ENCODE results near the gene GSTM2.
"Not testable (repeated sequence)": the region's sequence is repeated elsewhere in the genome, so short reads cannot be mapped to it uniquely, and the experiment has no call there.

GSTM2 gene

DNA sequence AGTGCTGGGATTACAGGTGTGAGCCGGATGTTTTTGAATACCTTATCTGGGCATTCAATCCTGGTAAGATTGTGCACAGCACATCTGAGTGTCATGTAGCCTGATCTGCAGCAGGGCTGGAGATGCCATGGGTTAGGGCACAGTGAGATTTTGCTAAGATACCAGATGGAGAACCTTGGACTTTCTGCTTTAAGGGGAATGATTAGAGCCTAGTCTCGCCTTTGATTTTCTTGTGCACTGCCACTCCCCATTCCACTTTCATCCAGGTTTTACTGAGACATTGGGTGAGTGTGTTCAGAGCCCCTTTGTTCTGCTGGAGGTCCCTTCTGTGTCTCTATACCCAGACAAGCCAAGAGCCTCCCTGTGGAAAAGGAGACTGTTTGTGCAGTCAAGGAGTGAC is 6.0 kb downstream of the GSTM2 start:
- not testable (repeated sequence) for H3K4me3 ChIP-seq (ENCODE audit: low read depth, low read length)

DNA sequence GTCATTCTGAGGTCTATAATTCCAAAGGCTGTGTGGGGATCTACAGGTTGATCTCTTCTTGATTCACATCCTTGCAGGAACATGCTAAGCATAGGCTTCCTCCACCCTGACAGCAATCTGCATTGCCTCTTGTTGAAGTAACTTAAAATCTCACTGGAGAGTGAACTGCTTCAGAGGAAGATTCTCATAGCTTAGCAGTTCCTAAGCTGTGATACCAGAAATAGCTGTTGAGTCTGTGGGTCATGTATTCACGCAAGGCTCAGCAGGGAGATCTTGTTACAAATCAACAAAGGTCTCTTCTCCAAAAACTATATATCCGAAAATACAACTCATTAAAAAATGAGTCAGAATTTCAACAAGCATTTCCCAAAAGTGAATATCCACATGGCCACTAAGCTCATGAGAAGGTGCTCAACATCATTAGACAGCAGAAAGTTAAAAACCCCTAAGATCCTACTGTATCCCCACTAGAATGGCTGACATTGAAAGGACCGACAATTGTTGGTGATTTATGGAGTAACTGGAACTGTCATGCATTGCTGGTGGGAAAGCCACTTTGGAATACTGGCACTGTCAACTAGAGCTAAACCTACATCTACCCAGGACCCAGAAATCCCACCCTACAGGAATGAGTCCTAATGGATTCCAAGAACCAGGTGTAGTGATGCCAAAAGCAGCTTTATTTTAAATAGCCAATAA is 9.0 kb downstream of the GSTM2 start:
- not testable (repeated sequence) for H3K4me3 ChIP-seq (ENCODE audit: low read depth, low read length)

DNA sequence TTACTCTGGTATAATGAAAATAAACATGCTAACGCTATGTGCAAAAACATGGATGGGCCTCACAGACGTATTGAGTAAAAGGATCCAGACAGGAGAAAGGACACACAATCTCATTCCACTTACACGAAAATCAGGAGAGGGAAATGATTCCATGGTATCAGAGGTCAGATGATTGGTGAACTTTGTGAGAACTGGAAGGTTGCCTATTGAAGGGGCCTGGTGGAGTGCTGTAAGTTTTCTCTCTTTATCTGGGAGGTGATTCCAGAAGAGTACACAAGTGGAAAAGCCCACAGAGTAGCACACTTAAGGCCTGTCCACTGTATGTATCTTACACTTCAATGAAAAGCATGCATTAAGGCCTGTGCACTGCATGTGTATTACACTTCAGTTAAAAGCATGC is 9.6 kb downstream of the GSTM2 start:
- H3K4me3 ChIP-seq (ENCODE audit: low read depth, low read length) = no peak overlapping the region

DNA sequence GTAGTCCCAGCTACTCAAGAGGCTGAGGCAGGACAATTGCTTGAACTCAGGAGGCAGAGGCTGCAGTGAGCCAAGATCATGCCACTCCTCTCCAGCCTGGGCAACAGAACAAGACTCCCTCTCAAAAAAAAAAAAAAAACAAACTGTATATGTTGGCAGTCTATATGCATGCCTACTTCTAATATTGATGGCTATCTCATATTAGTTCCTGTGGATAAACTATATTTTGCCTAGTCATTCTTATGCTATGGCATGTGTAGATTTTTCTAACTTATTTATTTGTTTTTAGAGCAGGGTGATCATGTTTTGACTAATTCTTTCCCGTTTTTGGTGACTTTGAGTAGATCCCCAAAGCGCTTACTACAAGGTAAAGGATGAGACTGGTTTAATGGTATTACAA is 10.8 kb downstream of the GSTM2 start:
- not testable (repeated sequence) for H3K4me3 ChIP-seq (ENCODE audit: low read depth, low read length)

DNA sequence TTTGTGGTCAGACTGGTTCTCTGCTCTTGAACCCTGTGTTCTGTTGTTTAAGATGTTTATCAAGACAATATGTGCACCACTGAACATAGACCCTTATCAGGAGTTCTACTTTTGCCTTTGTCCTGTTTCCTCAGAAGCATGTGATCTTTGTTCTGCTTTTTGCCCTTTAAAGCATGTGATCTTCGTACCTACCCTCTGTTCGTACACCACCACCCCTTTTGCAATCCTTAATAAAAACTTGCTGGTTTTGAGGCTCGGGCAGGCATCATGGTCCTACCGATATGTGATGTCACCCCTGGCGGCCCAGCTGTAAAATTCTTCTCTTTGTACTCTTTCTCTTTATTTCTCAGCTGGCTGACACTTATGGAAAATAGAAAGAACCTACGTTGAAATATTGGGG is 16.9 kb downstream of the GSTM2 start:
- not testable (repeated sequence) for H3K4me3 ChIP-seq (ENCODE audit: low read depth, low read length)

DNA sequence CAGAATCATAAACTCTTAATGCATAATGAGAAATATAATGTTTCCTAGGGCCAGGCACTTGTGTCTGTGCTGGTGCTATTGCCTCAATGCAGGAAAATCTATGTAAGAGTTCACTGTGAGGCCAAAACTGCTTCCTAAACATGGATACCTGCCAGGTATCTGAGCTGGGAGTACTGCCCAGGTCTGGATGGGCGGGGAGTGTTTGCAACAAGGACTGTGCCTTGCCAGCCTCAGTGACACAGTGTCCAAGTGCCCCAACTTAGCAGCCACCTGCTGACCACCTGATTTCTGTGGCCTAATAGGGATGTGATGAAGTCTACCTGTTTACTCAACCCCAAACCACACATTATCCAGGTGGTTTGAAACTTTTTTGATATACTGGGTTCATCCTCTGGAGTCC is 17.5 kb downstream of the GSTM2 start:
- not testable (repeated sequence) for H3K4me3 ChIP-seq (ENCODE audit: low read depth, low read length)

DNA sequence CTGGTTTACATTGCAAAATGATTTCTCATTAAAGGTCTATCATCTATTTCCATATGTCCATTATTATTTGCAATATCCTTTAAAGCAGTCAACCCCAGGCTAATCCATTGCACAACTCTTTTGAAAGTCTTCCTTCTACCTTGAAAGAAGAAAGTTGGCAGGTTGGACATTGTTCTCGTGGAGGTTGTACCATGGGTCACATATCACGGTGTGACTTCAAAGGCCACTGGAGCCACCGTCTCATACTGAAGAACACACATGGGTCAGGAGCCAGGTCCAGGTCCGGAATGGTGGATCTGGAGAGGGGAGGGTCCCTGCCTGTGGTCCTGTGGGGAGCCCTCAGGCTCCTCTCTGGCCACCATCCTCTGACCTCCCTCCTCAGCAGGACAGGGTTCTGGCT is 18.0 kb downstream of the GSTM2 start:
- not testable (repeated sequence) for H3K4me3 ChIP-seq (ENCODE audit: low read depth, low read length)

DNA sequence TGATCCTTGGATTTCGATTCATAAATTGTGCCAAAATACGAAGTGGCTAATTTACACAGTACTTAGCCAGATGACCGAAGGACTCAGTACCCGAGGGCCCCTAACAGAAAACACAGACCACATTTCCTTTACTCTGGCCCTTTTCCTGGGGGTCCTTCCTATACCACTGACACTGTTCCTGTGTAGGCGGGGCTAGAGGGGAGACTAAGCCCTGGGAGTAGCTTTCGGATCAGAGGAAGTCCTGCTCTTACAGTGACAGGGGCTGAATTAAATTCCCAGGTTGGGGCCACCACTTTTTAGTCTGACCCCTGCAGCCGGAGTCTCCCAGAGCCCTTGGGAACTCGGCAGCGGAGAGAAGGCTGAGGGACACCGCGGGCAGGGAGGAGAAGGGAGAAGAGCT is 19.3 kb downstream of the GSTM2 start:
- H3K4me3 ChIP-seq (ENCODE audit: low read depth, low read length) = not testable (repeated sequence)

DNA sequence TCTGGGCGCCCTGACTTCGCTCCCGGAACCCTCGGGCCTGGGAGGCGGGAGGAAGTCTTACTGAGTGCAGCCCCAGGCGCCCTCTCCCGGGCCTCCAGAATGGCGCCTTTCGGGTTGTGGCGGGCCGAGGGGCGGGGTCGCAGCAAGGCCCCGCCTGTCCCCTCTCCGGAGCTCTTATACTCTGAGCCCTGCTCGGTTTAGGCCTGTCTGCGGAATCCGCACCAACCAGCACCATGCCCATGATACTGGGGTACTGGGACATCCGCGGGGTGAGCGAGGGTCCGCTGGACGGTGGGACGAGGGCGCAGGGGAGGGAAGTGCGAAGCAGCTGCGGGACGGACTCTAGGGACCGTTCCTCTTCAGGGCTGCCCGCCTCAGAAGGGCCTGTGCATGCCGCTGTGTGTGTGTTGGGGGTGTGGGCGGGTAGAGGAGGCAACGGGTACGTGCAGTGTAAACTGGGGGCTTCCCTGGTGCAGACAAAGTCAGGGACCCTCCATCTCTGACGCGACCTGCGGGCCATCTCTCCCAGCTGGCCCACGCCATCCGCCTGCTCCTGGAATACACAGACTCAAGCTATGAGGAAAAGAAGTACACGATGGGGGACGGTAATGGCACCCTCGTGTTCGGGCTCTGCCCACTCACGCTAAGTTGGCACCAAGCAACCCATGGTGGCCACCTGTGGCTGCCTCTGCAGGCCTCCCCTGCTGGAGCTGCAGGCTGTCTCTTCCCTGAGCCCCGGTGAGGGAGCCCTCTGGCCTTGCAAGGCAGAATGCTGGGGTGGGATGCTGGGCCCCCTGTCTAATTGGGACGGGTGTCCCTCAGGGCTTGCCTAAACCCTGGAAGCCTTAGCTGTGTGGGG is 20.0 kb downstream of the GSTM2 start, which contains the start of gene GSTM1:
TSS of gene GSTM1 (plus strand) at position 177 of the 859 bp plus-strand sequence. CDS start at position 234, 57 bp downstream.
- no peak within 1 kb of the TSS for H3K4me3 ChIP-seq (ENCODE audit: low read depth, low read length)

DNA sequence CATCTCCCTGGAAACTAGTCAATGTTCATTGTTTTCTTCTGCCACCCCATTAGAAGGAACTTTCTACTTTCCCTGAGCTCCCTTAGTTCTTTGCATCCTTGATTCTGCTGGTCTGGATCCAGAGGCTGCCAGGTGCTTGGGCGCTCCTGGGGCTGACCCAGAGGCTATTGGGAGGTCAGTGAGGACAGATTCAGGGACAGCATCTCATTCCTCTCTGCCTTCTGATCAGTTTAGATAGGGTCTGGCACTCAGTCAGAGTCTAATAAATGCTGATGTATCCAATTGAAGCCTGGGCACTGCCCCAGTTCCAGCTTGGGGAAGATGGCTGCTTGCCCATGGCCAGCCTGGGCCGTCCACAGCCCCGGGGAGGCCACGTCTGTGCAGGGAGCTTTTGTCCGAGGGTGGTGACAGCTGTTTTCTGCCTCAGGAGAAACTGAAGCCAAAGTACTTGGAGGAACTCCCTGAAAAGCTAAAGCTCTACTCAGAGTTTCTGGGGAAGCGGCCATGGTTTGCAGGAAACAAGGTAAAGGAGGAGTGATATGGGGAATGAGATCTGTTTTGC is 22.1 kb downstream of the GSTM2 start:
- no peak overlapping the region for H3K4me3 ChIP-seq (ENCODE audit: low read depth, low read length)

DNA sequence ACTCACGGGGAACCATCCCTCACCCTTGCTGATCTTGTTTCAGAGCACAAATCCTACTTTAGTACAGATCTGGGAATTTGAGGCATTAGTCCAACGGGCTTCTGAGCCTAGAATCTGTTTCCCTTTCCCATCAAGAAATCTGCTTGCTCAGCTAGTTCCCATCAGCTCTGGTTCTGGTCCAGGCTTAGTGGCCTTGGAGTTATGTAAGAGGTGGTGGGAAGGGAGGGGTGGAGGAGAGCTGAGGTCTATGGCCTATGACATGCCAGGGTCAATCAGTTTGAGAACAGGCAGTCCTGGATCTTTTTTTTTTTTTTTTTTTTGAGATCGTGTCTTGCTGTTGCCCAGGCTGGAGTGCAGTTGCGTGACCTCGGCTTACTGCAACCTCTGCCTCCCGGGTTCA is 23.9 kb downstream of the GSTM2 start:
- no peak overlapping the region for H3K4me3 ChIP-seq (ENCODE audit: low read depth, low read length)

DNA sequence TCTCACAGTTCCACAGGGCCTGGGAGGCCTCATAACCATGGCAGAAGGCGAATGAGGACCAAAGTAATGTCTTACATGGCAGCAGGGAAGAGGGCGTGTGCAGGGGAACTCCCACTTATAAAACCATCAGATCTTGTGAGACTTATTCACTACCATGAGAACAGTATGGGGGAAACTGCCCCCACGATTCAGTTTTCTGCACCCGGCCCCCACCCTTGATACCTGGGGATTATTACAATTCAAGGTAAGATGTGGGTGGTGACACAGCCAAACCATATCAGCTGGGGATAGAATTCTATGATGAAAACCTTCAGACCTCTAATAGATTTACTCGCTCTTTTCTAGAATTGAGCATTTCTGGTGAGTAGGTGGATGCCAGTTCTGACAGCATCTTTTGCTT is 26.5 kb downstream of the GSTM2 start:
- not testable (repeated sequence) for H3K4me3 ChIP-seq (ENCODE audit: low read depth, low read length)

DNA sequence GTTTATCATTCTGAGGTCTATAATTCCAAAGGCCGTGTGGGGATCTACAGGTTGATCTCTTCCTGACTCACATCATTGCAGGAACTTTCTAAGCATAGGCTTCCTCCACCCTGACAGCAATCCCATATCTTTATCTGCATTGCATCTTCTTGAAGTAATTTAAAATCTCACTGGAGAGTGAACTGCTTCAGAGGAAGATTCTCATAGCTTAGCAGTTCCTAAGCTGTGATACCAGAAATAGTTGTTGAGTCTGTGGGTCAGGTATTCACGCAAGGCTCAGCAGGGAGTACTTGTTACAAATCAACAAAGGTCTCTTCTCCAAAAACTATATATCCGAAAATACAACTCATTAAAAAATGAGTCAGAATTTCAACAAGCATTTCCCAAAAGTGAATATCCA is 27.3 kb downstream of the GSTM2 start:
- H3K4me3 ChIP-seq (ENCODE audit: low read depth, low read length) = not testable (repeated sequence)

DNA sequence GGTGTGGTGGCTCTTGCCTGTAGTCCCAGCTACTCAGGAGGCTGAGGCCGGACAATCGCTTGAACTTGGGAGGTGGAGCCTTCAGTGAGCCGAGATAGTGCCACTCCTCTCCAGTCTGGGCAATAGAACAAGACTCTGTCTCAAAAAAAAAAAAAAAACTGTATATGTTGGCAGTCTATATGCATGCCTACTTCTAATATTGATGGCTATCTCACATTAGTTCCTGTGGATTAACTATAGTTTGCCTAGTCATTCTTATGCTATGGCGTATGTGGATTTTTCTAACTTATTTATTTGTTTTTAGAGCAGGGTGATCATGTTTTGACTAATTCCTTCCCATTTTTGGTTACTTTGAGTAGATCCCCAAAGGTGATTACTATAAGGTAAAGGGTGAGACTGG is 29.2 kb downstream of the GSTM2 start:
- no peak overlapping the region for H3K4me3 ChIP-seq (ENCODE audit: low read depth, low read length)

DNA sequence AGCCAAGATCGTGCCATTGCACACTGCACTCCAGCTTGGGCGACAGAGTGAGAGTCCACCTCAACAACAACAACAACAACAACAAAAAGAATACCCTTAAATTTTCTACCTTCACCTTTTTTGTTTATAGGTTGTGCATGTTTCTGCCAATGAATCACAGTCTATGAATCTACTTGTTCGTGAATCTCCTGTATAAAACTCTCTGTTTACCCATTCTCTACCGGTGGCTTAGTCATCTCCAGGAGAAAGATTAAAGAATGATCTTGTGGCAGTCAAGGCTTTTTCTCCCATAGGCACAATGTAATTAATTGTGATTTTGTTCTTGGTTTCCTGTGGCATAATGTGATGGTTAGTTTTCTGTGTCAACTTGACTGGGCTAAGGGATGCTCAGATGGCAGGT is 30.0 kb downstream of the GSTM2 start:
- not testable (repeated sequence) for H3K4me3 ChIP-seq (ENCODE audit: low read depth, low read length)

DNA sequence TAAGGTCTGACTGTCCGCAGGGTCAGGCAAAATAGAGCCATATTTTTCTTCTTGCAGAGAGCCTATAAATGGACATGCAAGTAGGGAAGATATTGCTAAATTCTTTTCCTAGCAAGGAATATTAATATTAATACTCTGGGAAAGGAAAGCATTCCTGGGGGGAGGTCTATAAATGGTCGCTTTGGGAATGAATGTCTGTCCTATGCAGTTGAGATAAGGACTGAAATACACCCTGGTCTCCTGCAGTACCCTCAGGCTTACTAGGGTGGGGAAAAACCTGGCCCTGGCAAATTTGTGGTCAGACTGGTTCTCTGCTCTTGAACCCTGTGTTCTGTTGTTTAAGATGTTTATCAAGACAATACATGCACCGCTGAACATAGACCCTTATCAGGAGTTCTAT is 35.1 kb downstream of the GSTM2 start:
- H3K4me3 ChIP-seq (ENCODE audit: low read depth, low read length) = not testable (repeated sequence)

DNA sequence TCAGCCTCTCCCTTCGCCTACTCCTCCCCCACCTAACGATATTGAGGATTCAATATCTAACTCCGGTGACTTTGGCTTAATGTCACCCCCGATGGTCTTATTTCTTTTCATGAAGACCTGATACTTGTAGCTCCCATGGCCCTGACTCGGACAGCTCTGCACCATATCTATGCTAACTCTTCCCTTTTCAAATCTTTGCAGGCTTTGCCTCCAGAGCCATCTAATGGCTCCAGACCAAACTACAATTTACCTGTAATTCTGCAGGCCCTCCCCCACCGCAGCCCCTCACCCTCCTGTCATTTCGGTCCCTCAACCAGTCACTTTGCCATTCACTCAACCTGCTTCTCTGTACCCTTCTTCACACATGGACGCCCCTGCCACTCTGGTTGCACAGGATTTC is 36.3 kb downstream of the GSTM2 start:
- no peak overlapping the region for H3K4me3 ChIP-seq (ENCODE audit: low read depth, low read length)

DNA sequence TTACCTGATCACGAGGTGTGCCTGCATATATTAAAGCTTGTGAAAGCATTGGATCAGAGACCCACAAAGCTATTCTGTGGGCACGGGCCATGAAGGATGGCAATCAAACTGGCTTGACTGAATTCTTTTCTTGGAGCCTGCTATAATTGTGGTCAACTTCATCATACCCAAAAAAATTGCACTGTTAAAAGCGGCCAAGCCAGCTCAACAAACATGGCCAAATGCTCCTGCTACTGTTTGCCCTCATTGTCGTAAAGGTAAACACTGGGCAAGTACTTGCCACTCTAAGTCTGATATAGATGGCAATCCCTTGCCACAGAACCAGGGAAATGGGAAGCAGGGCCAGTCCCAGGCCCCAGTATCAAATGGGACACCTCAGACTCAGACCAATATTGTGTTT is 37.6 kb downstream of the GSTM2 start:
- no peak overlapping the region for H3K4me3 ChIP-seq (ENCODE audit: low read depth, low read length)

DNA sequence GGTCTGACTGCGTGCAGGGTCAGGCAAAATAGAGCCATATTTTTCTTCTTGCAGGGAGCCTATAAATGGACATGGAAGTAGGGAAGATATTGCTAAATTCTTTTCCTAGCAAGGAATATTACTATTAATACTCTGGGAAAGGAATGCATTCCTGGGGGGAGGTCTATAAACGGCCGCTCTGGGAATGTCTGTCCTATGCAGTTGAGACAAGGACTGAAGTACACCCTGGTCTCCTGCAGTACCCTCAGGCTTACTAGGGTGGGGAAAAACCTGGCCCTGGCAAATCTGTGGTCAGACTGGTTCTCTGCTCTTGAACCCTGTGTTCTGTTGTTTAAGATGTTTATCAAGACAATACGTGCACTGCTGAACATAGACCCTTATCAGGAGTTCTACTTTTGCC is 41.1 kb downstream of the GSTM2 start:
- H3K4me3 ChIP-seq (ENCODE audit: low read depth, low read length) = not testable (repeated sequence)

DNA sequence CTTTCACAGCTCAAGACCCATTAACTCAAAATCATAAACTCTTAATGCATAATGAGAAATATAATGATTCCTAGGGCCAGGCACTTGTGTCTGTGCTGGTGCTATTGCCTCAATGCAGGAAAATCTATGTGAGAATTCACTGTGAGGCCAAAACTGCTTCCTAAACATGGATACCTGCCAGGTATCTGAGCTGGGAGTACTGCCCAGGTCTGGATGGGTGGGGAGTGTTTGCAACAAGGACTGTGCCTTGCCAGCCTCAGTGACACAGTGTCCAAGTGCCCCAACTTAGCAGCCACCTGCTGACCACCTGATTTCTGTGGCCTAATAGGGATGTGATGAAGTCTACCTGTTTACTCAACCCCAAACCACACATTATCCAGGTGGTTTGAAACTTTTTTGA is 42.0 kb downstream of the GSTM2 start:
- H3K4me3 ChIP-seq (ENCODE audit: low read depth, low read length) = not testable (repeated sequence)

DNA sequence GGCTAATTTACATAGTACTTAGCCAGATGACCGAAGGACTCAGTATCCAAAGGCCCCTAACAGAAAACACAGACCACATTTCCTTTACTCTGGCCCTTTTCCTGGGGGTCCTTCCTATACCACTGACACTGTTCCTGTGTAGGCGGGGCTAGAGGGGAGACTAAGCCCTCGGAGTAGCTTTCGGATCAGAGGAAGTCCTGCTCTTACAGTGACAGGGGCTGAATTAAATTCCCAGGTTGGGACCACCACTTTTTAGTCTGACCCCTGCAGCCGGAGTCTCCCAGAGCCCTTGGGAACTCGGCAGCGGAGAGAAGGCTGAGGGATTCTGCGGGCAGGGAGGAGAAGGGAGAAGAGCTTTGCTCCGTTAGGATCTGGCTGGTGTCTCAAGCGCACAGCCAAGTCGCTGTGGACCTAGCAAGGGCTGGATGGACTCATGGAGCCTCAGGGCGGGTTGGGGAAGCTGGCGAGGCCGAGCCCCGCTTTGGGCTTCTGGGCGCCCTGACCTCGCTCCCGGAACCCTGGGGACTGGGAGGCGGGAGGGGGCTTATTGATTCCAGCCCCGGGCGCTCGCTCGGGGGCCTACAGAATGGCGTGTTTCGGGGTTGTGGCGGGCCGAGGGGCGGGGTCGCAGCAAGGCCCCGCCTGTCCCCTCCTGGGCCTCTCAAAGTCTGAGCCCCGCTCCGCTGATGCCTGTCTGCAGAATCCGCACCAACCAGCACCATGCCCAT is 43.9 kb downstream of the GSTM2 start, which contains the start of gene GSTM5:
TSS of gene GSTM5 (plus strand) at position 659 of the 728 bp plus-strand sequence. CDS start at position 721, 62 bp downstream.
- not testable (repeated sequence) for H3K4me3 ChIP-seq (ENCODE audit: low read depth, low read length)

All from iPS-11a (cell line).